ENCODE measurements around the gene VASN.

- TF ChIP-seq CTCF (IDR thresholded peaks at IDR 0.05): no peak
- no peak for TF ChIP-seq POLR2A (IDR thresholded peaks at IDR 0.05)
Observed at GRCh38 chr16:4353675-4354074, 18.0 kb upstream of the VASN start.
